C1 segment of cervical spinal cord (tissue), 14 donors: Measurements from ENCODE around the gene PSMB11.

Experiments
- DNase-seq, 14 donors: peaks; one replicate each; lab custom pipeline; 2025; lab: John Stamatoyannopoulos, UW

Gene PSMB11

GRCh38 chr14:23043145-23043544 lies 1.1 kb downstream of the PSMB11 start:
- DNase-seq: no peak

GRCh38 chr14:23043754-23044153 lies 1.7 kb downstream of the PSMB11 start:
- no peak for DNase-seq

GRCh38 chr14:23044840-23045239 lies 2.8 kb downstream of the PSMB11 start:
- DNase-seq: no peak

GRCh38 chr14:23045419-23046357 lies 3.7 kb downstream of the PSMB11 start:
- no peak for DNase-seq

- no peak for DNase-seq
Observed at GRCh38 chr14:23047034-23047634, 5.1 kb downstream of the PSMB11 start.

- no peak for DNase-seq
Observed at GRCh38 chr14:23047751-23048693, 6.0 kb downstream of the PSMB11 start.

GRCh38 chr14:23049011-23049410 lies 7.0 kb downstream of the PSMB11 start:
- no peak for DNase-seq

- DNase-seq: no peak
Observed at GRCh38 chr14:23051141-23052057, 9.4 kb downstream of the PSMB11 start.

- no peak for DNase-seq
Observed at GRCh38 chr14:23052182-23052623, 10.2 kb downstream of the PSMB11 start.

- no peak for DNase-seq
Observed at GRCh38 chr14:23052671-23053070, 10.7 kb downstream of the PSMB11 start.

GRCh38 chr14:23053426-23053825 lies 11.4 kb downstream of the PSMB11 start:
- no peak for DNase-seq

- no peak for DNase-seq
Observed at GRCh38 chr14:23054000-23054811, 12.2 kb downstream of the PSMB11 start.

GRCh38 chr14:23055147-23055550 lies 13.1 kb downstream of the PSMB11 start:
- no peak for DNase-seq

GRCh38 chr14:23055621-23056144 lies 13.7 kb downstream of the PSMB11 start:
- no peak for DNase-seq

GRCh38 chr14:23056145-23056955 lies 14.3 kb downstream of the PSMB11 start:
- no peak for DNase-seq

GRCh38 chr14:23056956-23057756 lies 15.1 kb downstream of the PSMB11 start, which contains the start of gene CDH24:
Gene CDH24 (minus strand): TSS chr14:23057520. CDS start chr14:23055733, 1,787 bp downstream.
- DNase-seq: no peak

- no peak for DNase-seq
Observed at GRCh38 chr14:23057757-23058653, 16.0 kb downstream of the PSMB11 start.
